Right kidney (tissue), 9 donors: Measurements from ENCODE around the gene NUCKS1.

ENCODE experiments used
- DNase-seq: peaks from one replicate; pipeline ENCODE4 v3.0.0-alpha.2; 2016
- long read RNA-seq, 8 donors: transcript quantifications; one replicate each; lab custom pipeline, GENCODE V29; 2026

The NUCKS1 gene, protein sequence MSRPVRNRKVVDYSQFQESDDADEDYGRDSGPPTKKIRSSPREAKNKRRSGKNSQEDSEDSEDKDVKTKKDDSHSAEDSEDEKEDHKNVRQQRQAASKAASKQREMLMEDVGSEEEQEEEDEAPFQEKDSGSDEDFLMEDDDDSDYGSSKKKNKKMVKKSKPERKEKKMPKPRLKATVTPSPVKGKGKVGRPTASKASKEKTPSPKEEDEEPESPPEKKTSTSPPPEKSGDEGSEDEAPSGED
- long read RNA-seq, donor 1, full-length matches to known transcripts = 41 of 210 reads
- long read RNA-seq, donor 1, partial matches to known transcripts = 169 of 210 reads
- long read RNA-seq, donor 1, other reads (novel, unspliced or antisense) = 0 of 210 reads
- long read RNA-seq, donor 2, full-length matches to known transcripts = 12 of 114 reads
- long read RNA-seq, donor 2, partial matches to known transcripts = 102 of 114 reads
- long read RNA-seq, donor 2, other reads (novel, unspliced or antisense) = 0 of 114 reads
- long read RNA-seq, donor 3, full-length matches to known transcripts = 29 of 131 reads
- long read RNA-seq, donor 3, partial matches to known transcripts = 96 of 131 reads
- long read RNA-seq, donor 3, other reads (novel, unspliced or antisense) = 6 of 131 reads
- long read RNA-seq, donor 4, full-length matches to known transcripts = 41 of 285 reads
- long read RNA-seq, donor 4, partial matches to known transcripts = 235 of 285 reads
- long read RNA-seq, donor 4, other reads (novel, unspliced or antisense) = 9 of 285 reads
- long read RNA-seq, donor 5, full-length matches to known transcripts = 32 of 173 reads
- long read RNA-seq, donor 5, partial matches to known transcripts = 141 of 173 reads
- long read RNA-seq, donor 5, other reads (novel, unspliced or antisense) = 0 of 173 reads
- long read RNA-seq, donor 6, full-length matches to known transcripts = 32 of 194 reads
- long read RNA-seq, donor 6, partial matches to known transcripts = 156 of 194 reads
- long read RNA-seq, donor 6, other reads (novel, unspliced or antisense) = 6 of 194 reads
- long read RNA-seq, donor 7, full-length matches to known transcripts = 56 of 374 reads
- long read RNA-seq, donor 7, partial matches to known transcripts = 308 of 374 reads
- long read RNA-seq, donor 7, other reads (novel, unspliced or antisense) = 10 of 374 reads
- long read RNA-seq, donor 8, full-length matches to known transcripts = 33 of 227 reads
- long read RNA-seq, donor 8, partial matches to known transcripts = 188 of 227 reads
- long read RNA-seq, donor 8, other reads (novel, unspliced or antisense) = 6 of 227 reads

DNA sequence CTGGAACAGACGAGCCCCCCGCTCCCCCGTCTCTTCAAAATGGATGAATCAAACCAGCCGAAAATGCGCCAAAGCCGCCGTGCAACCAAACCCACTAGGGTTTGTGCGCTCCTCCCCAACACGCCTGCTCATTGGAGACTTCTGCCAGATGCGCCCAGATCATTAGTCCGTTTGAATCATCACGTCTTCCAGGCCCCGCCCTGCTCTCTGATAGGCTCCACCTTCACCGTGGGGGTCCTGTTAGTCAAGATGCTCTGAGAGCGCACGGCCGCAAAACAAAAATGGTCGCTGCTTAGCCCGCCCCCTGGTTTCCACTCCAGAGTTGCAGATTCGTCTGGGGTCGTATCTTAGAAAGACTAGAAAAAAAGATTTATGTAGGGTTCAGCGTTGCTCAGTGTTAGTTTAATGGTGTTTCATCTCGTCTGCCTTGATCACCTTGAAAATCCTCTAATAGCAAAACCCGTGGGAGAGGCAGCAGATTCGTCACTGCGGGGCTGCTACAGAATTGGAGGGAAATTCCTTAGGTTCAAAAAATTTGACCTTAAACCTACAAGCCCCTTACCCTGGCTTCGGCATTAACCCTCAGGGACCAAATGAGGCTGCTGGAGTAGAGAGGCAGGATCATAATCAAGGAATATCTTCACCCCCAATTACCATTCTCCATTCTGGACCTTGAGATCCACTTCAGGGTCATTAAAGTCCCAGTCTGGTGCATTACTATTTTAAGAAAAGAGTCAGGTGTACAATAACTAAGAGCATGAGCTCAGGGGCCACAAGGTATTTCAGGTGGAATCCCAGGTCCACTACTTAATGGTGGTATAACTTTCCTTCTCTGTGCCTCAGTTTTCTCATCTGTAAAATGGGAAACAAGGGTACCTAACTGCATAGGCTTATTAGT, at the start of gene NUCKS1:
Gene NUCKS1, minus strand, starts transcription at position 45 of the 898 bp plus-strand sequence. CDS start 209 bp downstream, outside the sequence.
- peak; percentile 92 for DNase-seq

DNA sequence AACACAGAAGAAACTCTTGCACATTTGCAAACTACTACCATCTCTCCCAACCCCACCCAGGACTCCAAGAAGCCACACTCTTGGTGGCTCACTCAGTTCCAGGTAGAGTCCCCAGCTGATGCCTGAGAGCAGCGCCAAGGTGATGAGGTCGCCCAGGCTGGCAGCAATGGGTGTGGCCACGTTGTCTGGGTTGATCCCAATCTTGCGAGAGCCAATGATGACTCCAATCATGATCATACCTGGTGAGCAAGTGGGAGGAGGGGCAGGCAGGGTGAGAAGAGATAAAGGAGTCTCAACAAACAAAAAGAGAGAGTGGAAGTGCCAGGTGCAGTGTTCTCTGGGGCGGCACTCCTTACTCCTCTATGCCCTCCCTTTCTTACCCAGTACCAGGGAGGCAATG, 48.6 kb upstream of the NUCKS1 start:
- DNase-seq = no peak

DNA sequence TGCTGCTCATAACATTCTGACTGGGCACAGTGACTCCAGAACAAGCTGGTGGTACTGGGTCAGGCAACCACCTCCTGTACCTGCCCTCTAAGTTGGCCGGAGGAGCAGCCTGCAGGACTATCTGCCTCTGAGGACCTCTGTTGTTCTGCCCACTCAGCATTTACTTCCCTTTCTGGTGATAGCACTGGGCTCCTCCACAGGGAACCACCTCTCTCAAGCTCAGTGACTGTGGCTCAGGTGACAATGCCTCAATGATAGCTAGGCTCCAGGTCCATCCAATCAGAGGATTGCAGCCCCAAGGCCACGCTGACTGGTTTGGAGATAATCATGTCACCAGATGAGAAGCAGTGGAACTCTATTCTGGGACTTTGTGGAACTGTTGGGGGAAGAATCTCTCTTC, 47.2 kb upstream of the NUCKS1 start:
- no peak for DNase-seq

DNA sequence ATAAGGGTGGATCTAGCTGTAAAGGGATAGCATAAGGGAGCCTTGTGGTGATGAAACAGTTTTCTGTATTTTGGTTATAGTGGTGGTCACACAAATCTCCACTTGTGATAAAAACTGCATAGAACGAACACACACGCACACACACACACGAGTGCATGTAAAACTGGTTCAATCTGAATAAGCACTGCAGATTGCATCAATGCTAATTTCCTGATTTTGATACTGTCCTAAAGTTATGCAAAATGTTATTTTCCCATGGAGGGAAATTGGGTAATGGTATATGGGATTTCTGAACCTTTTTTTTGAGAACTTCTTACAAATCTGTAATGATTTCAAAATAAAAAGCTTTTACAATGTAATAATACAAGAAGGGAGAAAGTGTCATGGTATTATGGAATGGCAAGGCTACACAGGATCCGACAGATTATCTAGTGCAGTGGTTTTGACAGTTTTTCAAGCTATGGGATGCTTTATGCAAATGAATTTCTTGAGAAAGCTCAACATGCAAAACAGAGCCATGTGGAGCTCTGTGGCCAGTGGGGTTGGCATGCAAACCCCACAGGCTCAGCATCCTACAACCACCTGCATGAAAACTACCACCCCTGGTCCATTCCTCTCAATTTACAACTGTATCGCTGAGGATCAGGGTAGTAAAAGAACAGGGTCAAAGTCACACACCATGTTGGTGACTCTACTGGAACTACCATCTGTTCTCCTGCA, 44.2 kb upstream of the NUCKS1 start:
- DNase-seq = no peak

DNA sequence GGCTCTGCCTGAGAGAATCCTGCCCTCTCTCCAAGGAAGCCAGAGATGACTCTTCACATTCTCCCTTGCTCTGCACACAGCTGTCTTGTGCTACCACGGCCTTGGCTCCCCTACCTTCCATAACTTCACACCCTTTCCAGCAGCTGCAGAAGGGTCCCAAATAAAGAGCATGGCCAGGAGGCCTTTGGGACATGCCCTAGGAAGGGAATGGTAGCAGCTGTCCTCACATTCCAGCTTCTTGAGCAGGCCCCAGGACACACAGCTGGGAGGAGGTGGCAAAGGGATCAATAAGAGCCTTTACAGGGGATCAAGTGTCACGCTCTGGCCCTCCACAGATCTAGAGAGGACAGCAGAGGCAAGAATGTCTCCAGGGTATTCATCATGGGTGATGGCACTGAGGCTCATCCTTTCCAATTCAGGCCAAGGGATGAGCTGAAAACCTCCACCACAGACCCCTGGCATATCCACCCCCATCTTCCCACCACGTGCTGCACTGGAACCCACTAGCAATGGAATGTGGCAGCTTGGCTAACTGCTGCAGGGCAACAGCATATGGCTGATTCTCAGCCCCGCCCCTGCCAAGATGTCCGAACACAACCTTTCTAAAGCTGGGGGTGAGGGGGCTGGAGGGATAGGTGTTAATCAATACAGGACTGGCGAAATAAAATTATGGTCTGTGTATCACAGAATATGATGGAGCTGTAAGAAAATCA, 43.1 kb upstream of the NUCKS1 start:
- DNase-seq = no peak

DNA sequence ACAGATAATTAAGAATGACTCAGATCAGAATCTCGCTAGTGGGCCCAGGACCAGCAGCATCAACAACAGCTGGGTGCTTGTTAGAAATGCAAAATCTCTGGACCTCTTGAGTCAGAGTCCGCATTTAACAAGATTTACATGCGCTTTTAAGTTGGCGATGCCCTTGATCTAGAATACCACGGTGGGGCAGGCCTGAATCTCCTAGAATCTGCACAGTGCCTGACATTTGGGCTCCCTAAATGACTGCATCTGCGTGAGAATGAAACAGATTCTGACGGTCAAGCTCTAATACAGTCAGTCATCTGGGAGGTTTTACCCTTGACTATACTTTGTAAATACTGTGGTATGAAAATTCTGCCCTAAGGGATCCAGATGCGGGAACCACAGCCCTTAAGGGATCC, 42.5 kb upstream of the NUCKS1 start:
- no peak for DNase-seq

DNA sequence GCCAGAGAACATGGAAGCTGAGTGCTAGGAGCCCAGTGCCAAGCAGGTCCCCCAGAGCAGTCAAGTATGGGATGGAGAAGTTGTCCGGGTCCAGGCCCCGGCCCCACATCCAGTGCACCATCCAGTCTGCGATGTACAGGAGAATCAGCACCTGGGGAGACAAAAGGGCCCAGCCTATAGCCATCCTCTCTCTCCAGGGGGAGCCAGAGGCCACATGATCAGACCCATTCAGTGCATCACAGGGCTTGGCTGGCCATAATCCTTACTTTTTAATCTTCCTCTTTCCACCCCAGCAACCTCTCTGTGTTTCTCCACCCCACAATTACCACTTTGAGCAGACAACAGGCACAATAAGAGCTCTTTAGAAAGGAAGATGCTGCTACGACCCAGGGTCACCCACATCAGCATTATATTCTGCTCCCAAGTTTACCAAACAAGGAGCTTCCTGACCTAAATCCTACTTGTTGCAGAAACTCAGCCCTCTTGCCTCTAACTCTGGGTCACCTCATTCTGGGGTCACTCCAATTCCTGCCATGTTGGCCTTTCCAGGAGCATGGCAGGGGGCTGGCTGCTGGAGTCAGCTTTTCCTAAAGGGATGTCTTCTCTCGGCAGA, 41.7 kb upstream of the NUCKS1 start:
- no peak for DNase-seq

DNA sequence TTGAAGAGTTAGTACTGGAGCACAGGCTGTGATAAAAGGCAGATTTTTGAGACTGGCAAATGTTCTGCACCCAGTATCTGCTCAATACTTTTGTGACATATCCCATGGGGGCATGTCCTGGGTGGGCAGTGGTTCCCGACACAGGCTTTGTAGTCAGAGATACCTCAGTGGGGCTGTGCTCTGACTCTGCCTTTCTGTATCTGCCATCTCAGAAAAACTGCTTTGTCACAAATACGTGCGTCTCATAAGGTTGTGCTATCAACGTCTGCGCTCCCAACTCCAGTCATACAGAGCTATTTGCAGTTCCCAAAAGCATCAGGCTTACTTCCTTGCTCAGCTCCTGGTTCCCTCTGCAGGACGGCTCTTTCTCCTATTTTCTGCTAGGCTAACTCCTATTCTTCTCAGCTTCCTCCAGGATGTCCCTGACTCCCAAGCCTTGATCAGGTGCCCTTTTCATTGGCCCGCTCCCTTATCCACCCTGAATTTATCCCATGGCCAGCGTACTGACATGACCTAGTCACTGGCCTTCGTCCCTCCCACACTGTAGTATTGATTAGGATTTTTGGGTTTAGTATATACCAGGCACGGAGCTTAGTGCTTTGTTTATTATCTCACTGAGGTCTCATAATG, 37.4 kb upstream of the NUCKS1 start:
- no peak for DNase-seq

DNA sequence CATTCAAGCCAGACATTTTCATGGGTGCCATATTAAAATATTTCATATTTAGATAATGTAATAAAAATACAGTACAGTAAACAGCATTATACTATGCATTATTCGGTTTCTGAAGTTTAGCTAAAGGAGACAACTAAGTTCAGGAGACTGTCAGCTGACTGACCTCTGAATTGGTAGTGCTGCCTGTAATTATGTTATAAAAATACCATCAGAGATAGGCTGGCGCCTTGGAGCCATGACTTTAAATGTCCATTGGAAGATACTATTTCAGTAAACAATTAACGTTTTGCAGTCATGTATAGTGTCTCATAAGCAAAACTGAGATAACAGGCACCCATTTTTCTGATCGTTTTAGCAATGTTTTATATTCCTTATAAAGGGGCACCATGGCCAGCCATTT, 36.6 kb upstream of the NUCKS1 start:
- DNase-seq = no peak

DNA sequence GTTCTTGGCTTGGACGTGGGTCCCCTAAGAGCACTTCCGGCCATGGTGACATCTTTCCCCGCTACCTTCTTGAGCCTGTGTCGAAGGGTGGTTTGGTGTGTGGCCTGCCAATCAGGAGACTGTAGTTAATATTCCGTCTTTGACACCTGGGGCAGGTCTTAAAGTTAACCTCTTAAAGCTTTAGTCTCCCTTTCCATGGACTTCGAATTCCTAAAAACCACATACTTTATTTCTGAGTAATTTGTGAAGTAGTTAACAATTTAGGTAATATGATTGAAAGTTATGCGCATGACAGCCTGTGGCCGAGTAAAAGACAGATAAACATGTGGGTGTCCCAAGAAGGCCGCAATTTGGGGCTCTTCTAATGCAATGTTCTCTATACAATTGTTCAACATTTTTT, 35.5 kb upstream of the NUCKS1 start:
- no peak for DNase-seq

DNA sequence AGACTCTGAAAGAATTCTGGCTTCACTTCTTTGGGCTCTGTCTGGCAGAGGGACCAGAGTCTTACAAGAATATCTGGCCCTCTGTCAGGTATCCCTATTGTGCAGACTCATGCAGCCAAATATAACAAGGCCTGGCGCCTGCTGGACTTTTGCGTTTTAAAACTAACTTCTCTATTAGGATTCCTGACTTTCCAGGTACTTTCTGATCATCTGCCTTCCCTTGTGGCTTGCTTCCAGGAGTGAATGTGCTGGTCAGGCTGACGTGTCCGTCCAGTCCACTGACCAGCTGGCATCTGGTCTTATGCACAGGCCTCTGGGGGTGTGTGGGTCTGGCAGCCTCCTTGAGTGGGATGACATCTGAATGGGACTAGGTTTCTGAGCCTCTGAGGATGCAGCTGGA, 33.9 kb upstream of the NUCKS1 start:
- DNase-seq = no peak

DNA sequence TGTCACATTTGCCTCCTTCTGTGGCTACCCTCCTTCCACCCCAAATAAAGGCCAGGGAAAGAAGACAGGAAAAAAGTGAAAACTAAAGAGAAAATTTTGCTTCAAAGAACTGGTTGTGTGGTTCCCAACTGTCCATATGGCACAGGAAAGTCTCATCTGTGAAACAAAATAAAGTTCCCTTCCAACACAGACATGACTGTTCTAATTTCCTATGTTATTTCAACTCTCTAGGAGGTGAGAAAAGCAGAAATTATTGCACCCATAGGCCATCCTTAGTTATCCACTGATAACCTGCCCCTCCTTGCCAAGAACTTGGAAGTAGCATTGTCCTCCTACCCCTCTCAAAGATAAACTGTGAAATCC, 33.4 kb upstream of the NUCKS1 start:
- DNase-seq = no peak

DNA sequence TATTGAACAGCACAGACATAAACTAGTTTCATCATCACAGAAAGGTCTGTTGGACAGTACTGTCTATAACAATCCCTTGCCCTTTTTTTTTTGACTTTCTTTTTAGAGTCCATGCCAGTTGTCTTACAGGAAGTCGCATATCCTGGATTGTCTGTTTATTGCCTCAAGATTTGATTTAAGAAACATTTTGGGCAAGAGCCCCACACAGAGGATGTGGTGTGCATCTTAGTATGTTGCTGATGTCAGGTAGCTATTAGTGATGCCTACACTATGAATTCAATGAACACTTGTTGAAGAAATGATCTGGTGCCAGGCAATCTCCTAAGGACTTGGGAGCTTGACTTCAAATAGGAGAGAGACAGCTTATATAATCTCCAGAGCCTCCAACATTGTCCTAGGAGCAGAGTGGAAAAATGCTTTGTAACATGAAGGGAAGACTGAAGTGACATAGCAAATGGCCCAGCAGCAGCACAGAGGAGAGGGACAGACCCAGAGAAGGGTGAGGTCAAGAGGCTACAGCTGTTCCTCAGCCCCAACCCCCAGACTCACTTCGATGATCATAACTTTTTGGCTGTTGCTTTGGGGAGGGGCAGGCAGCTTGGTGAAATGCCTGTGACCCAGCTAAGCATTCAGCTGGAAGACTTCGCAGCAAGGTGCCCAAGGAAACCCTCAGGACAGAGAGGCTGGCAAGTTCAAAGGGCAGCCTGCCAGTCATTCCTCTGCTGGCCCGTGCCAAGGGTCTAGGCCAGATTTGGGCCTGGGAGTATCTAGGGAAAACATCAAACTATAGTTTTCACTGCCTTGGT, 32.8 kb upstream of the NUCKS1 start:
- DNase-seq = no peak

DNA sequence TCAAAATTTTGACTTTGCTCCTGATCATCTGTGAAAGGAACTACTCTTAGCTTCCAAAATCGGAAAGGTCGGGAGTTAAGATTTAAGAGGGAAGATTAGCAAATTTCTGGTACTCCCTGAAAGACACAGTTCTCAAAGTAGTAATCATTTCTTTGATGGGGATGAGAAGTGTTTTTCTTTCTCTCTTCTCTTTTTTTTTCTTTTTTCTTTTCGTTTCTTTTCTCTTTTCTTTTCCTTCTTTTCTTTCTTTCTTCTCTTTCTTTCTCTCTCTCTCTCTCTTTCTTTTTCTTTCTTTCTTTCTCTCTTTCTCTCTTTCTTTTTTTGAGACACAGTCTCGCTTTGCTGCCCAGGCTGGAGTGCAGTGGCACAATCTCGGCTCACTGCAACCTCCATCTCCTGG, 30.4 kb upstream of the NUCKS1 start:
- DNase-seq = no peak

DNA sequence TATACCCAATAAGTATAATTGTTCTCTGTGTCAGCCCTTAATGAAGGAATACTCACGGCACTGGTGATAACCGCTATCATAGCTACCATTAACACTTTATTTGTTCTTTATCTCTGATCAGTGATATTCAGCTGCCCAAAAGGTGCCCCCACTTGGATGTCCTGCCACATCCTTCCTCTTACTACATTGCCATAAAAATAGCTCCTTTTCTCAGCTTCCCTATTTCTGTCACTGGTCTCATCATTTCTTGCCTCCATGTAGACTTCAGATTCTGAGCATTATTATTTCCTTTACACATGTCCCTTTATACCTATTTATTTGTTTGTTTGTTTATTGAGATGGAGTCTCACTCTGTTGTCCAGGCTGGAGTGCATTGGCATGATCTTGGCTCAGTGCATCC, 28.0 kb upstream of the NUCKS1 start:
- DNase-seq = no peak

DNA sequence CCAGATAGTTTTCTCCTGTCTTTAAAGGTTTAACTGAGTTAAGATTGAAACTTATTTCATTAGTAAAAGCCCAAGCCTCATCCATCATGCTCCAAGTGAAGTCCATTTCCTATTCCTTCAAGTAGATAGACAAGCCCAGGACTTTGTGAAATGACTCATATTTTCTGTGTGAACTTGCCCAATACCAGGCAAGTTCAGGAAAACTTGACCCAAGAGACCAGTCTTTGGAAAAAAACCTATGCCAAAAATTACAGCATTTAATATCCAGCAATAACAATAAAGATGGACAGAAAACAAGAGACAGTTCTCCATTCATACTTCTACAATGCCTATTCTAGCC, 25.7 kb upstream of the NUCKS1 start:
- DNase-seq = no peak

DNA sequence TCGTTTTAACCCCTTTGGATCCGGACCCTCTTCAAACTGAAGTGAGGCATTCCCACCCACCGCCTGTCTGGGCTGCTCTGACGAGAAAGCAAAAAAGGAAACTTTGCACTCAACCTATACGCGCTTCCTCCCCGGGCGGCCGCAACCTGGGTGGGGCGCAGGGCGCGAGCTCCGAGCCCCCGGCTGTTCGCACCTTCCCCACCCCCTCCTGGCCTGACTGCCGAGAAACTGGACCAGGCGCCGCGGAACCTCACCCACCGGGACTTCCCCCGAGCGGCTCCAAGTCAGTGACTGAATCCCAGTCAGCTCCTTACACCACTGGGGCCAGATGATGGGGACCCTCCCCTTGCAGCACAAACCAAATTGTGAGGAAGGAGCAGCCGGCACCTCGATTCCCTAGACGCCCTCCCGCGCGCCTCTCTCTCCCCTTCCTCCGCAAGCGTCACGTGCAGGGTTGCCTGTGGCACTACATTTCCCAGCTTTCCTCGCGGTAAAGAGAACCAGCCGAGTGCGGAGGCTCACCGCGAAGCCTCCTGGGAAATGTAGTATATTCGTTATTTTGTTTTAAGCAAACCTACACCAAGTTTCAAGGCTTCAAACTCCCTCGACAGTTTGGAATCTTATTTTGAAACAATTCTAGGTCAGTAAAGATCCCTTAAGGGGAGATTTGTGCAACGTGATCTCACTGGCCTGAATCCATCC, 25.2 kb upstream of the NUCKS1 start, which contains the start of gene RAB29:
Gene RAB29, minus strand, starts transcription at position 468 of the 702 bp plus-strand sequence. CDS start 526 bp downstream, outside the sequence.
- DNase-seq = peak; percentile 74
